Lung (tissue), 12 donors: Measurements from ENCODE around the gene BBOX1. TPM values are rescaled to one million over a fixed set of nuclear protein-coding genes. Genes with fewer than 3 reads are reported as not detected.
A peak's percentile ranks its signal among the peaks of the same experiment; 100 is the strongest.

Experiments
- ATAC-seq: fragments of 200-7000 bp; cut with Tn5 transposase; one replicate; pipeline ENCODE4 v1.9.1; 2020; ENCODE audit warnings: moderate number of reproducible peaks; ENCODE audit not compliant: insufficient read depth, low FRiP score
- DNase-seq, 3 donors: peaks; one replicate each; pipeline ENCODE4 v3.0.0-alpha.2; 2013 to 2017
- H3K27ac ChIP-seq, 2 donors: one replicate each; pipeline ENCODE4 v1.5.1; 2013; ENCODE audit warnings: mild to moderate bottlenecking in 2 of 2, moderate library complexity in 2 of 2, control low read depth in 1 of 2, inconsistent platforms in 1 of 2, low read depth in 1 of 2, low read length in 1 of 2
- H3K27me3 ChIP-seq, 3 donors: one replicate each; pipeline ENCODE4 v1.5.1; 2013; ENCODE audit warnings: low read length in 2 of 3; ENCODE audit not compliant: control insufficient read depth in 3 of 3, insufficient read depth in 3 of 3
- H3K36me3 ChIP-seq, 4 donors: one replicate each; pipeline ENCODE4 v1.5.1; 2013; ENCODE audit warnings: low read length in 4 of 4, mild to moderate bottlenecking in 1 of 4, moderate library complexity in 1 of 4; ENCODE audit not compliant: control insufficient read depth in 4 of 4, insufficient read depth in 4 of 4
- H3K4me1 ChIP-seq, 5 donors: one replicate each; pipeline ENCODE4 v1.5.1; 2013; ENCODE audit warnings: low read length in 5 of 5, mild to moderate bottlenecking in 2 of 5, moderate library complexity in 1 of 5; ENCODE audit not compliant: control insufficient read depth in 5 of 5, insufficient read depth in 5 of 5
- H3K4me3 ChIP-seq: one replicate; pipeline ENCODE4 v1.5.1; 2013; ENCODE audit warnings: mild to moderate bottlenecking, control low read depth, moderate library complexity
- H3K9ac ChIP-seq, 2 donors: one replicate each; pipeline ENCODE4 v1.5.1; 2013; ENCODE audit warnings: low read length in 2 of 2, control low read depth in 1 of 2; ENCODE audit not compliant: insufficient read depth in 1 of 2
- H3K9me3 ChIP-seq, 4 donors: one replicate each; pipeline ENCODE4 v1.5.1; 2013; ENCODE audit warnings: low read length in 3 of 4, mild to moderate bottlenecking in 1 of 4, moderate library complexity in 1 of 4; ENCODE audit not compliant: control insufficient read depth in 4 of 4, insufficient read depth in 3 of 4
- WGBS, 2 donors: extraction: QIAGEN DNeasy Blood & Tissue Kit; methylation state at CpG; one replicate each; pipeline ENCODE4 v1.1.7; 2013; 5-methylcytosine and 5-hydroxymethylcytosine counted together
- polyA plus RNA-seq, 2 donors: library from polyadenylated mRNA; stranded (reverse); fragments of 200-250 nt; gene quantifications; one replicate each; pipeline ENCODE4 v1.2.1, GENCODE V29; 2013
- total RNA-seq, 2 donors: library from RNA; depleted of rRNA in 1 of 2; stranded (reverse); fragments of >200 nt in 1 of 2; gene quantifications; one replicate each; pipeline ENCODE4 v1.2.1, GENCODE V29; 2014 to 2021
- TF ChIP-seq, protein P1 (sequence below): IDR thresholded peaks from 2 replicates; pipeline ENCODE4 v1.5.1; 2012; ENCODE audit warnings: mild to moderate bottlenecking; ENCODE audit errors: control extremely low read depth, extremely low read depth
- donor health status: control.
- donor health status: control.
- donor health status: Bipolar disorder and iron deficiency.
- donor health status: healthy.
- donor health status: DM: yes; HTN: yes; CAD: no.

BBOX1 gene
- total and polyA plus RNA-seq, 4 donors, result 0.08 to 1.9 (median 0.69) TPM

- H3K9ac ChIP-seq, result no peak overlapping the region
- H3K27ac ChIP-seq, result no peak overlapping the region
- DNase-seq (peak in 1 of 3 donors; percentile 28), ATAC-seq (no peak)
- H3K36me3 ChIP-seq, result no peaks in the 10 kb centered on the region
- TF ChIP-seq, protein P1, sequence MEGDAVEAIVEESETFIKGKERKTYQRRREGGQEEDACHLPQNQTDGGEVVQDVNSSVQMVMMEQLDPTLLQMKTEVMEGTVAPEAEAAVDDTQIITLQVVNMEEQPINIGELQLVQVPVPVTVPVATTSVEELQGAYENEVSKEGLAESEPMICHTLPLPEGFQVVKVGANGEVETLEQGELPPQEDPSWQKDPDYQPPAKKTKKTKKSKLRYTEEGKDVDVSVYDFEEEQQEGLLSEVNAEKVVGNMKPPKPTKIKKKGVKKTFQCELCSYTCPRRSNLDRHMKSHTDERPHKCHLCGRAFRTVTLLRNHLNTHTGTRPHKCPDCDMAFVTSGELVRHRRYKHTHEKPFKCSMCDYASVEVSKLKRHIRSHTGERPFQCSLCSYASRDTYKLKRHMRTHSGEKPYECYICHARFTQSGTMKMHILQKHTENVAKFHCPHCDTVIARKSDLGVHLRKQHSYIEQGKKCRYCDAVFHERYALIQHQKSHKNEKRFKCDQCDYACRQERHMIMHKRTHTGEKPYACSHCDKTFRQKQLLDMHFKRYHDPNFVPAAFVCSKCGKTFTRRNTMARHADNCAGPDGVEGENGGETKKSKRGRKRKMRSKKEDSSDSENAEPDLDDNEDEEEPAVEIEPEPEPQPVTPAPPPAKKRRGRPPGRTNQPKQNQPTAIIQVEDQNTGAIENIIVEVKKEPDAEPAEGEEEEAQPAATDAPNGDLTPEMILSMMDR, result no peak
- H3K4me1 ChIP-seq, result no peaks in the 10 kb centered on the region
- H3K27me3 ChIP-seq, result peaks cover 0 to 5% (median 0%) of the 10 kb centered on the region in 3 donors
- no peak overlapping the region for H3K4me3 ChIP-seq
- WGBS, 2 donors, result 58 to 71% methylated on average over 6 of the region's 6 CpGs
- peaks cover 0 to 6% (median 2%) of the 10 kb centered on the region in 4 donors for H3K9me3 ChIP-seq
Measured at GRCh38 chr11:27055065-27055682, 14.6 kb downstream of the BBOX1 start.

DNA sequence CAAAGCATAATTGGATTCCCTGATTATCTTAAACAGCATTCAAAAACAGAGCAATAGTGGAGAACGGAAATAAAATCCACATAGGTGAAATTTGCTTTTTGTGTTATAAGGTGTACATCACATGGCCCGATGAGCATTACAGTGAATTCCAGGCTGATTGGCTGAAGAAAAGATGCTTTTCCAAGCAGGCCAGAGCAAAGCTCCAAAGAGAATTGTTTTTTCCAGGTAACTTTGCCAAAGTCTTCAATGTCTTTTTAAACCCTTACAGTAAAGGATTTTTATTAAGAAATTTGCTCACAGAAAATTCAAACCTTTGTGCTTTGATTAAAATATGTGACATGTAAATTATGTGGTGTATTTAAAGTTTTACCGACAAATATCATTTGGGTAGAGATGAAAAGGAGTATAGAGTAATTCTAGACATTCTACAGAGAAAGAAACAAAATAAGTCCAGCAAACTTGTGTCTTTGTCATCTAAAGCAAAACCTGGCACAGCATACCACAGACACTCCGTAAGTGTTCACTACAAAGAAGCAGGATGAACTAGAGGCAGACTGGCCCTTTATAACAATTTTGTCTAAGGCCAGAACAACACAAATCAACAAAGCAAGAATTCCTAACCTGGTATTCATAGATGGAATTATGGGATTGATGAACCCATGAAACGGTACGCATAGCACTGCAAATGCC lies 16.6 kb downstream of the BBOX1 start:
- WGBS, 2 donors, result 86% methylated on average over 6 of the region's 6 CpGs
- H3K4me3 ChIP-seq, result no peak overlapping the region

GRCh38 chr11:27058456-27058855 lies 17.8 kb downstream of the BBOX1 start:
- Histone ChIP-seq H3K27ac (no peak overlapping the region), H3K9ac (no peak overlapping the region), H3K4me3 (no peak overlapping the region), H3K4me1 (peaks cover 0 to 10% (median 0%) of the 10 kb centered on the region in 5 donors), H3K27me3 (peaks cover 0 to 3% (median 0%) of the 10 kb centered on the region in 3 donors), H3K36me3 (no peaks in the 10 kb centered on the region), H3K9me3 (peaks cover 0 to 6% (median 2%) of the 10 kb centered on the region in 4 donors)
- DNase-seq, result no peak
- no peak for ATAC-seq
- 45 to 97% methylated on average over 1 of the region's 1 CpG for WGBS, 2 donors
- TF ChIP-seq, protein P1, result no peak

More for the DNA sequence above, 16.6 kb downstream of the BBOX1 start:
- Histone ChIP-seq H3K4me1 (peaks cover 0 to 10% (median 0%) of the 10 kb centered on the region in 5 donors), H3K36me3 (no peaks in the 10 kb centered on the region), H3K27me3 (peaks cover 0 to 3% (median 0%) of the 10 kb centered on the region in 3 donors), H3K9ac (no peak overlapping the region), H3K9me3 (peaks cover 0 to 6% (median 2%) of the 10 kb centered on the region in 4 donors), H3K27ac (no peak overlapping the region)
- TF ChIP-seq, protein P1, result no peak
- ATAC-seq (no peak), DNase-seq (no peak)
